ENCODE data around the gene MARCHF10.

MARCHF10 gene

GRCh38 chr17:62666801-62667591 lies 141.1 kb downstream of the MARCHF10 start:
- ChIA-PET POLR2A (no interaction called here), CTCF (no interaction called here)
- TF ChIP-seq TARDBP (IDR thresholded peaks at IDR 0.05) (no peak), FOXK2 (IDR thresholded peaks at IDR 0.05) (no peak), FOXA1 (IDR thresholded peaks at IDR 0.05) (no peak), ARNT (IDR thresholded peaks at IDR 0.05) (no peak), CTBP1 (IDR thresholded peaks at IDR 0.05; ENCODE audit: borderline replicate concordance) (no peak), ZNF384 (IDR thresholded peaks at IDR 0.05) (no peak), LEF1 (IDR thresholded peaks at IDR 0.05; ENCODE audit: borderline replicate concordance) (no peak)
- TF ChIP-seq, protein P1, sequence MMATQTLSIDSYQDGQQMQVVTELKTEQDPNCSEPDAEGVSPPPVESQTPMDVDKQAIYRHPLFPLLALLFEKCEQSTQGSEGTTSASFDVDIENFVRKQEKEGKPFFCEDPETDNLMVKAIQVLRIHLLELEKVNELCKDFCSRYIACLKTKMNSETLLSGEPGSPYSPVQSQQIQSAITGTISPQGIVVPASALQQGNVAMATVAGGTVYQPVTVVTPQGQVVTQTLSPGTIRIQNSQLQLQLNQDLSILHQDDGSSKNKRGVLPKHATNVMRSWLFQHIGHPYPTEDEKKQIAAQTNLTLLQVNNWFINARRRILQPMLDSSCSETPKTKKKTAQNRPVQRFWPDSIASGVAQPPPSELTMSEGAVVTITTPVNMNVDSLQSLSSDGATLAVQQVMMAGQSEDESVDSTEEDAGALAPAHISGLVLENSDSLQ (IDR thresholded peaks at IDR 0.05), result no peak
- DNase-seq (ENCODE audit: extremely low spot score), result no peak

GRCh38 chr17:62666061-62666800 lies 141.9 kb downstream of the MARCHF10 start:
- DNase-seq (ENCODE audit: extremely low spot score), result no peak
- CTCF ChIA-PET, result no interaction called here
- POLR2A ChIA-PET, result no interaction called here
- TF ChIP-seq ZNF384 (IDR thresholded peaks at IDR 0.05), result no peak
- TF ChIP-seq SUZ12 (IDR thresholded peaks at IDR 0.05), result no peak
- no peak for TF ChIP-seq ELF4 (IDR thresholded peaks at IDR 0.05)
- no peak for TF ChIP-seq FOXM1 (IDR thresholded peaks at IDR 0.05; ENCODE audit: borderline replicate concordance)
- TF ChIP-seq FOXK2 (IDR thresholded peaks at IDR 0.05), result no peak
- no peak for TF ChIP-seq ARNT (IDR thresholded peaks at IDR 0.05)
- TF ChIP-seq TARDBP (IDR thresholded peaks at IDR 0.05), result no peak
- no peak for TF ChIP-seq FOXA1 (IDR thresholded peaks at IDR 0.05)
- TF ChIP-seq L3MBTL2 (conservative IDR thresholded peaks at IDR 0.05), result no peak
- TF ChIP-seq, protein P1 (IDR thresholded peaks at IDR 0.05), result no peak
- TF ChIP-seq CTBP1 (IDR thresholded peaks at IDR 0.05; ENCODE audit: borderline replicate concordance), result no peak
- TF ChIP-seq LEF1 (IDR thresholded peaks at IDR 0.05; ENCODE audit: borderline replicate concordance), result no peak
- TF ChIP-seq HDGF (IDR thresholded peaks at IDR 0.05; ENCODE audit: borderline replicate concordance), result no peak
- no peak for TF ChIP-seq SP1 (IDR thresholded peaks at IDR 0.05)
- TF ChIP-seq NFRKB (IDR thresholded peaks at IDR 0.05), result no peak
- TF ChIP-seq BHLHE40 (IDR thresholded peaks at IDR 0.05; ENCODE audit: borderline replicate concordance), result no peak

GRCh38 chr17:62665599-62665998 lies 142.5 kb downstream of the MARCHF10 start:
- CTCF ChIA-PET, result interaction anchor here (0.6 kb wide), 1 partner anchor 36 kb away, joined by 3 read pairs; no protein-coding TSS in a partner anchor
- POLR2A ChIA-PET, result interaction anchor here (0.5 kb wide), 1 partner anchor 12 kb away, joined by 3 read pairs; no protein-coding TSS in a partner anchor
- TF ChIP-seq ZNF384 (IDR thresholded peaks at IDR 0.05) (no peak), LEF1 (IDR thresholded peaks at IDR 0.05; ENCODE audit: borderline replicate concordance) (no peak), NFRKB (IDR thresholded peaks at IDR 0.05) (no peak), ELF4 (IDR thresholded peaks at IDR 0.05) (no peak), TARDBP (IDR thresholded peaks at IDR 0.05) (no peak), BHLHE40 (IDR thresholded peaks at IDR 0.05; ENCODE audit: borderline replicate concordance) (no peak)
- no peak for DNase-seq (ENCODE audit: extremely low spot score)

DNA sequence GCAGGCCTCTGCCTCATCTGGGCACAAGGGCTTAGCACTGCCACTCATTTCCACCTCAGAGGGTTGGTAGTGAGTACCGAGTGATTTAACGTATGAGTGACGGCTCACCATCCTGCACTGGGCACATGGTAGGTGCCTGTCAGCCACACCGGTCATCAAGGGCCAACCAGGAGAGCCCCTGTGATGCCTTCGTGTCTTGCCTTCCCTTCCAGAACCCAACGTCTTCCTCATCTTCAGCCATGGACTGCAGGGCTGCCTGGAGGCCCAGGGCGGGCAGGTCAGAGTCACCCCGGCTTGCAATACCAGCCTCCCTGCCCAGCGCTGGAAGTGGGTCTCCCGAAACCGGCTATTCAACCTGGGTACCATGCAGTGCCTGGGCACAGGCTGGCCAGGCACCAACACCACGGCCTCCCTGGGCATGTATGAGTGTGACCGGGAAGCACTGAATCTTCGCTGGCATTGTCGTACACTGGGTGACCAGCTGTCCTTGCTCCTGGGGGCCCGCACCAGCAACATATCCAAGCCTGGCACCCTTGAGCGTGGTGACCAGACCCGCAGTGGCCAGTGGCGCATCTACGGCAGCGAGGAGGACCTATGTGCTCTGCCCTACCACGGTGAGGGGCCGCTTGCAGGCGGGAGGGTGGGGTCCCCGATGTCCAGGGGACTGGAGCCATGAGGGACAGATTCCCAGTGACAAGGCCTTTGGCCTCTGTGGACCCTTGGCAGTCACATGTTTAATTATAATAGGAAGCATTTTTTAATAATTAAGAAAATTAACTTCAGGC lies 143.6 kb downstream of the MARCHF10 start:
- CTCF ChIA-PET, result no interaction called here
- no peak for DNase-seq (ENCODE audit: extremely low spot score)
- POLR2A ChIA-PET, result no interaction called here
- TF ChIP-seq L3MBTL2 (conservative IDR thresholded peaks at IDR 0.05) (no peak), FOXM1 (IDR thresholded peaks at IDR 0.05; ENCODE audit: borderline replicate concordance) (no peak), ELF4 (IDR thresholded peaks at IDR 0.05) (no peak), ARNT (IDR thresholded peaks at IDR 0.05) (no peak), TARDBP (IDR thresholded peaks at IDR 0.05) (no peak), SUZ12 (IDR thresholded peaks at IDR 0.05) (no peak), ZNF384 (IDR thresholded peaks at IDR 0.05) (no peak), HDGF (IDR thresholded peaks at IDR 0.05; ENCODE audit: borderline replicate concordance) (no peak), BHLHE40 (IDR thresholded peaks at IDR 0.05; ENCODE audit: borderline replicate concordance) (no peak), CTBP1 (IDR thresholded peaks at IDR 0.05; ENCODE audit: borderline replicate concordance) (no peak), LEF1 (IDR thresholded peaks at IDR 0.05; ENCODE audit: borderline replicate concordance) (no peak), FOXK2 (IDR thresholded peaks at IDR 0.05) (no peak), NFRKB (IDR thresholded peaks at IDR 0.05) (no peak), FOXA1 (IDR thresholded peaks at IDR 0.05) (no peak), SP1 (IDR thresholded peaks at IDR 0.05) (no peak)
- TF ChIP-seq, protein P1 (IDR thresholded peaks at IDR 0.05), result no peak

GRCh38 chr17:62663304-62663703 lies 144.8 kb downstream of the MARCHF10 start:
- ChIA-PET CTCF (no interaction called here), POLR2A (no interaction called here)
- no peak for TF ChIP-seq CTBP1 (IDR thresholded peaks at IDR 0.05; ENCODE audit: borderline replicate concordance)
- TF ChIP-seq FOXA1 (IDR thresholded peaks at IDR 0.05), result no peak
- no peak for TF ChIP-seq NFRKB (IDR thresholded peaks at IDR 0.05)
- no peak for TF ChIP-seq SP1 (IDR thresholded peaks at IDR 0.05)
- TF ChIP-seq, protein P1 (IDR thresholded peaks at IDR 0.05), result no peak
- no peak for DNase-seq (ENCODE audit: extremely low spot score)
